SHP77 (cell line): ENCODE measurements around the gene GHRL.
"Not testable (repeated sequence)": the region's sequence is repeated elsewhere in the genome, so short reads cannot be mapped to it uniquely, and the experiment has no call there.

Experiments
- DNase-seq, 2 experiments: peaks; one replicate each; lab custom pipeline; 2025; lab: John Stamatoyannopoulos, UW

The GHRL gene

GRCh38 chr3:10298064-10298463, 5.3 kb upstream of the GHRL start:
- DNase-seq, result not testable (repeated sequence)

- no peak for DNase-seq
Observed at GRCh38 chr3:10294030-10294586, 1.4 kb upstream of the GHRL start.

GRCh38 chr3:10291641-10292040, 1.1 kb downstream of the GHRL start:
- no peak for DNase-seq

- DNase-seq, result no peak
Observed at GRCh38 chr3:10290481-10291176, 2.1 kb downstream of the GHRL start.

DNA sequence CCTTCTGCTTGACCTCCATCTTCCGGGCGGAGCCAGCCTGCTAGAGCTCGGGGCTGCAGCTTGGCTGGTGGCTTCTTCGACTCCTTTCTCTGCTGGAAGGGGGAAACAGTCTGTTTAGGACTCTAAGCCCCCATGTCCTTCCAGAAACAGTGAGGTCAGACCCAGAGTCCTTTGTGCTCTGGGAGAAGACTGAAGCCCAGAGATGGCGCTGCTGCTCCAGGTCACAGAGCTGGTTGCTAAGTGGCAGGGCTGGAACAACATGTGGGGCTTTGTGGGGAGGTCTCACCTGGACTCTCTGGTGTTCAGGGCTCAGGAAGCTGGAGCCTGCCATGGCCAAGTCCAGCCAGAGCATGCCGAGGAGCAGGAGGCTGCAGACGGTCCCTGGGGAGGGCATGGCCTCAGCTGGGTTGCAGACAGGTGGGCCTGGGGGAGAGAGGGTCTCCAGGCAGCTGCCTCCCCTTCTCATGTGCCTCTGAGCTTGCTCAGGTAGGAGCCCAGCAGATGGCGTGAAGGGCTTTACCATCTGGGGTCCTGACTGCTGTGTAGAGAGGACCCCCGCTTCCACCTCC, 2.9 kb downstream of the GHRL start:
- DNase-seq, result no peak

DNA sequence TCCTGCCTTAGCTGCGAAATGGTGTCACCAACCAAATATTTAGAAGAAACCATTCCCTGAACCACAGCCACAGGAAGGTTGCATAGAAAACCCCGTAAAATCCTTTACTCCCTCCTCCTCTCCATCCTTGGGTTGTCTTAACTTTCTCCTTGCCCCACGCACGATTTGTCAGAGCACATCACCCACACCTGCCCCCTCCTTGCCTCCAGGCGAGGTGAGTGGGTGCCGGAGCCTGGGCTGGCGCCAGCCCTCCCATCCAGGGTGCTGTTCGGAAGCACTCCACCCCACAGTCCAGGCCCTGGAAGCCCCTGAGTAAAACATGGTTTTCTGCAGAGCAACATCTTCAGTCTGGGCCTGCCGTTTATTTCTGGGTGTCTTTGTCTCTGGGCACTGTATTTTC, 3.7 kb downstream of the GHRL start:
- DNase-seq, result no peak

- DNase-seq, result no peak
Observed at GRCh38 chr3:10288575-10288960, 4.2 kb downstream of the GHRL start.

GRCh38 chr3:10287936-10288574, 4.7 kb downstream of the GHRL start:
- no peak for DNase-seq

DNA sequence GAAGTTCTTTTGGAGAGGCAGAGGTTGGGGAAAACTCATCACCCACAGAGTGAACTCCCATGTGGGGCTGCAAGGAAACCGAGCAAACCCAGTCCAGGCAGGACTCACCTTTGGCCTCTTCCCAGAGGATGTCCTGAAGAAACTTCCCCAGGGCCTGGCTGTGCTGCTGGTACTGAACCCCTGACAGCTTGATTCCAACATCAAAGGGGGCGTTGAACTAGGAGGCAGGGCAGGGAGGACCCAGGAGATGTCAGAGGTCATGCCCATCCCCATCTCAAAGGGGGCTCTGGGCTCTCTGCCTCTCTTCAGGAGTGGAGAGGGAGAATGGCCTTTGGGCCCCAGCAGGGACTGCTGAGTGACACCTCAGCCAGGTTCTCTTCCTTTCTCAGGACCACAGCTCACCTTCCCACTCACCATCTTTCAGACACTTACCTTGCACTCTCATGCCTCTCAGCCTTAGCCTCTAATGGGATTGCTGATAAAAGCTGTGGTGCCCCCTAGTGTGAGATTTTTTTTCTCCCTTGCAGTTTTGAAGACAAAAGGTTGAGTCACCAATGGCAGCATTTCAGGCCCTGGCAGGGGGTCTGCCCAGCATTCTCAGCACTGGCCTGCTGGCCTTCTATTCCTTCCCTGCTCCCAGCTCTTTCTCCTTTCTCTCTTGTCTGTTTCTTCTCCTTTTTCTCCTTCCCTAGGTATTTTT, 6.0 kb downstream of the GHRL start:
- DNase-seq, result no peak

GRCh38 chr3:10286133-10286524, 6.6 kb downstream of the GHRL start:
- no peak for DNase-seq

DNA sequence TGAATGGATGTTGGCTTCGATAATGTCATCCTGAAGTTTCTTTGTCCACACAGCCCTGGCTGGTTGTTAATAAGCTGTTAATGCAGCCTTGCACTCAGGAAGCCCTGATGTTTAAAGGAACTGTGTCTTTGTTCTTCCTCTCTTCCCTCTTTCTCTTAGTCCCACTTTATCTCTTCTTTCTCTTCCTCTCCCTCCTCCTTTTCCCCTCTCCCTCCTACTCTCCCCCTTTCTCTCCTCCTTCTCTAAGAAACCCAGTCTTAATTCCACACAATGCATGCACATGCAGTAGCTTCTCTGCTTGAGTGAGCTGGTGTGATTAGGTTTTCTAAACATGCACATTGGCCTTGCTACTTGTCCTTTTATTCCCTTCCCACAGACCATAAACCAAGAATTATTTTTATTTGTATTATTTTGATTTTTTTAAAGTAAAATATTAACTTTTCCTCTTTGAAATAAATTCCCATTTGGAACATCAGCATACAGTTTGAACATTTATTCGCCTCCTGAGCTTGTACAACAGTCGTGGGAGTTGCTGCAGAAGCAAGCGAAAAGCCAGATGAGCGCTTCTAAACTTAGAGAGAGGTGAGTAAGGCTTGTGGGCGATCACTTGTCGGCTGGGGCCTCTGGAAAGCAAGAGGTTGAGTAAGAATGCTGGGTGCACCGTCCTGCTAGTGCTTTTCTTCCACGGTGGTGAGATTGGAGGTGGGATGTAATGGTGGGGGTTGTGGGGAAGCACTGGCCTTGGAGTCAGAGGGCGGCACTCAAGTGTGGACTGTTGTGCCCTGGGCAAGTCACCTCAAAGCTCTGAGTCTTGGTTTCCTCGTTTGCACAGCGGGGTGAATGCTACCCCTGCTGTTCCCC, 7.2 kb downstream of the GHRL start:
- DNase-seq, result no peak

DNA sequence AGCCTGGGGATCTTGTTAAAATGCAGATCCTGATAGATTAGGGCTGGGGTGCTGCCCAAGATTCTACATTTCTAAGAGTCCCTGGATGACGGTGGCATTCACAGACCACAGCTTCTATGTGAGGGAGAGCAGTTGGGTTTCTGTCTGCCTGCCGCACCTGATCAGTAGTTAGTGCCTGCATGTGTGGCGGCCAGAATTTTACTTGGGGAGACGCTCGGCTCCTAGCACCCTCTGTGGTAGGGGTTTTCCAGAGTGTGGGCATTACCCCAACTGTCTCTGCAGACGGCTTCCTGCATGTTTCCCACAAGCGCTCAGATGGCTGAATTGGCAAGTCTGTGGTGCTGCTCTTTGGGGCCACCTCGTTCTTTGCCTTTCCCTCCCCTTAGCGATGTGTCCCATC, 8.3 kb downstream of the GHRL start:
- DNase-seq, result no peak

GRCh38 chr3:10283638-10284037, 9.1 kb downstream of the GHRL start:
- DNase-seq, result no peak

DNA sequence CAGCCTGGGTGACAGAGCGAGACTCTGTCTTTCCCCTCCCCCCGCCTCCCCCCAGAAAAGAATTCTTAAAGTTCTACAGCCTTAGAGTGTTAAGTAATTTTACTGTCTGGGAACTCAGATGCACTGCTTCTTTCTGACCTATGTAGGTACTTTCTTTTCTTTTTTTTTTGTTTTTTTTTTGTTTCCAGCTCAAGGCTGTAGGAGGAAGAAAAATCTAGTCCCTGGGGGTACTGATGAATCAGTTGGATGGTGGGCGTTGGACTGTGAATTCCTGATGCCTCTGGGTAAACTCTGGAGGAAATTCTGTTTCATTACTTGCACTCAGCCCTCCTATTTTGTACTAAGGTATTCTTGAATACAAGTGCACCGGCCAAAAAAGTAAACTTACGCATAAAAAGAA, 10.8 kb downstream of the GHRL start:
- DNase-seq, result no peak

- DNase-seq, result no peak
Observed at GRCh38 chr3:10280571-10280970, 12.2 kb downstream of the GHRL start.

DNA sequence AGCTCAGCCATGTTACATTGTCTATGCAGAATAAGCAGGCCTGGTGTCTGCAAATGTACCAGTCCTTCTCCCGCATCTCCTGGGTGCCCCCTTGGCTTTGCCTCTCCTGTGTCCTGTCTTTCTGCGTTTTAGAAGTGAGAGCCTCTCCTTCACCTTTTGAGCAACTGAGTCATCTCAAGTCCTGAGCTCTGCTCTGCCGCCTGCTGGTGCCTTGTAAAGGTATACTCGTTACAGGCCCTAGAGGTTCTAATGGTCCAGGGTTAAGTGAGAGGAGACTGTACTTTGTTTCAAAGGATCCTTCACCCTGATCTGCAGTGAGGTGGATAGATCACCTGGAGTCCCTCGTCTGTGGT, 12.6 kb downstream of the GHRL start:
- DNase-seq, result no peak

DNA sequence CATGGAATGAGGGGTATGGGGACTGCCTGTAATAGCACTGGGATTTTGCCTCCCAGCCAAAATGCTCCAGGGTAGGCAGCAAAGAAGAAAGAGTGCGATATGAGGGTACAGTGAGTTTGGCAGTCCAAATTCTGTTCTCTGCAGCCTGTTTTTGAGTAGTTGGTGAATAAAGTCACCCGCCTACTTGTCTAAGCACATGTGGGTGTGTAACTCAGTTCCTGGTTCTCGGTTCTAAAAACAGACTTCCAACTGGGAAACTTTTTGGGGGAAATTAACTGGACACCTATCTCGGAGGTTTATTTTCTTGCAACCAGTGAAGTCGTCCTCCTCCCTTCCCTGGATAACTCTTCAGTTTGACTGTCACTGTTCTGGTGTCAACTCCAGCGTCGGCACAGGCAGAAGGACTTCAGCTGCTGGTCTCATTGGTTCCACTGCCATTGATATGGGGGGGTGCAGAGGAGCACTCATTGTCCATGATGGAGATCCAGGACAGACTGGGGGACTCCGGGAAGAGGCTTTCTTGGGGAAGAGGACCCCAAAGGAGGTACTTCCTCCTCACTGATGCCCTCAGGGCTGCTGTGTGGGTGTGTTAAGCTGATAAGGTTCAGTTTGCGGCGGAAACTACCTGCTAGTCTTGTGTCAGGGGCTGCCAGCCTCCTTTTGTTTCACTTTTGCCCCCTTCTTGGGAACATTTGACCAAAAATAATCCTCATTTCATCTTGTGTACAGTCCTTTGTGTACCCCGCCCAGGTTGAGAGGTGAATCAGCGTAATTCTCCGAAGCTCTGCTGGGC, 13.2 kb downstream of the GHRL start:
- no peak for DNase-seq

DNA sequence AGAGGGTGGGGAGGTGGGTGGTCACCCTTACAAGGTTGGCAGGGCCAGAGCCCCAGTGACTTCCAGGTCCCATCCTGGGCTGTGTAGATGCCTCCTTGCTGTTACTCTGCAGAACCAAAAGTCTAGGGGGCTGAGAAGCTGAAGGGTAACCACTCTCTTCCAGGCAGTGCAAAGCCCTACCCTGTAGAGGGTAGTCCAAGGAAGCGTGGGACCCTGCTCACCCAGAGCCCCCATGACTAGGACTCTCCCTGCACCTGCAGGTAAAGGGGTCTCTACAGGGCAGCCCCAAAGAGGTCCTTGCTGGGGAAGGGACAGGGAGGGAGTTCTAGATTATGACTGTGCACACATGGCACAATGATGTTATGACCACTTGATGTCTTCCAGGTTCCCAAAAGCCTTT, 14.2 kb downstream of the GHRL start:
- DNase-seq, result no peak

- DNase-seq, result no peak
Observed at GRCh38 chr3:10277115-10277625, 15.6 kb downstream of the GHRL start.

DNA sequence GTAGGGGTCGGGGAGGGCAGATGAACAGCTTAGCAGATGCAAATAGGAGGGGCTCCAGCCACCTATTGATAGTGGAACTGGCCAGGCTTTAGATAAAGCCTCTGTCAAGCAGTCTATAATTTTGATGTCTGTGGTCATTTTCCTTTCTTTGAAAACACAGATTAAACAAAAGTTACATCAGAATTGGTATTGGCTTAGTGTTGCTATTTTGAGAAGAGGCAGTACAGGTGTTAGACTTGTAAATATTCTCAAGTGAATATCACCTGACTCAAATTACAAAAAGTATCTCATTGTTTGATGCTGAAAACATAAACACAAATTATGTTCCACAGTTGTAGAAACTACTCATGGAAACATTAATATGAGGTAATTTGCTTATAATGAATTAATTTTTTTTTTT, 18.1 kb downstream of the GHRL start:
- no peak for DNase-seq
